ENCODE measurements around the gene ZNF557. TPM values are rescaled to one million over a fixed set of nuclear protein-coding genes. Genes with fewer than 3 reads are reported as not detected.

ZNF557 gene
- total RNA-seq, 1 donor from 2014 or later = 10.3 TPM

DNA sequence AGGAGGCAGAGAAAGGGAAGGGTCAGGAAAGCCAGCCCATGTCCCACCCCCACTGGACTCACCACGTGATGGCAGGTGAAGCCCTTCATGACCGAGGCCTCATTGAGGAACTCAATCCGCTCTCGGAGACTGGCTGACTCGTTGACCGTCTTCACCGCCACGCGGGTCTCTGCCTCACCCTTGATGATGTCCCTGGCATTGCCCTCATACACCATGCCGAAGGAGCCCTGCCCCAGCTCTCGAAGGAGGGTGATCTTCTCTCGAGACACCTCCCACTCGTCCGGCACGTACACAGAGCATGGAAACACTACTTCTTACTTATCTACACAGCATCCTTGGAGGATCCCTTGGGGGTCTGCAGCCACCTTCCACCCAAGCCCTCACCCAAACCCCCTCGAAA is 55.7 kb downstream of the ZNF557 start:
- Mint-ChIP-seq H3K27me3 (ENCODE audit: unreplicated experiment) (peaks cover 9% of the 10 kb centered on the region), H3K36me3 (ENCODE audit: low read depth, unreplicated experiment) (peaks cover 53% of the 10 kb centered on the region), H3K4me1 (ENCODE audit: unreplicated experiment) (no peaks in the 10 kb centered on the region), H3K27ac (ENCODE audit: unreplicated experiment) (no peak overlapping the region), H3K9me3 (ENCODE audit: unreplicated experiment) (peaks cover 5% of the 10 kb centered on the region), H3K4me3 (ENCODE audit: unreplicated experiment) (peak overlapping the region; percentile 65)
- TF ChIP-seq, protein P1, sequence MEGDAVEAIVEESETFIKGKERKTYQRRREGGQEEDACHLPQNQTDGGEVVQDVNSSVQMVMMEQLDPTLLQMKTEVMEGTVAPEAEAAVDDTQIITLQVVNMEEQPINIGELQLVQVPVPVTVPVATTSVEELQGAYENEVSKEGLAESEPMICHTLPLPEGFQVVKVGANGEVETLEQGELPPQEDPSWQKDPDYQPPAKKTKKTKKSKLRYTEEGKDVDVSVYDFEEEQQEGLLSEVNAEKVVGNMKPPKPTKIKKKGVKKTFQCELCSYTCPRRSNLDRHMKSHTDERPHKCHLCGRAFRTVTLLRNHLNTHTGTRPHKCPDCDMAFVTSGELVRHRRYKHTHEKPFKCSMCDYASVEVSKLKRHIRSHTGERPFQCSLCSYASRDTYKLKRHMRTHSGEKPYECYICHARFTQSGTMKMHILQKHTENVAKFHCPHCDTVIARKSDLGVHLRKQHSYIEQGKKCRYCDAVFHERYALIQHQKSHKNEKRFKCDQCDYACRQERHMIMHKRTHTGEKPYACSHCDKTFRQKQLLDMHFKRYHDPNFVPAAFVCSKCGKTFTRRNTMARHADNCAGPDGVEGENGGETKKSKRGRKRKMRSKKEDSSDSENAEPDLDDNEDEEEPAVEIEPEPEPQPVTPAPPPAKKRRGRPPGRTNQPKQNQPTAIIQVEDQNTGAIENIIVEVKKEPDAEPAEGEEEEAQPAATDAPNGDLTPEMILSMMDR (IDR thresholded peaks at IDR 0.05; ENCODE audit: unreplicated experiment) = no peak
- no peak for DNase-seq (ENCODE audit: low spot score)

DNA sequence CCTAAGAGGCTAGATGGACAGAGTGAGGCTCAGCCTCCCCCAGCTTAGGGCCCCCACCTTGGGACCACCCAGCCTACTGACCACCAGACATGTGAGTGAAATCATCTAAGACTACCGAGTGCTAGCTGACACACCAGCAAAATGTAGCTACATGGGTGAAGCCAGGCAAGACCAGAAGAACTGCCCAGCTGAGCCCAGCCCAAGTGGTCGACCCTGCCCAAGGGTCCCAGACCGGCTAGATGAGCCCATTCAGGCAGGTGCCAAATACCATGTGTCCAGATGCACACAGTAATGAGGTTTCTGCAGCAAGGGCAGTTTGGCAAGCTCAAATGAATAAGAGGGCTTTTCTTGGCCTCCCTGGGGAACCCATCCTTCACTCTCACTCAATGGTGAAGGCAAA is 56.6 kb downstream of the ZNF557 start:
- Mint-ChIP-seq H3K9me3 (ENCODE audit: unreplicated experiment) (peaks cover 5% of the 10 kb centered on the region), H3K36me3 (ENCODE audit: low read depth, unreplicated experiment) (peaks cover 54% of the 10 kb centered on the region), H3K4me1 (ENCODE audit: unreplicated experiment) (no peaks in the 10 kb centered on the region), H3K4me3 (ENCODE audit: unreplicated experiment) (peak overlapping the region; percentile 65), H3K27ac (ENCODE audit: unreplicated experiment) (no peak overlapping the region), H3K27me3 (ENCODE audit: unreplicated experiment) (peaks cover 9% of the 10 kb centered on the region)
- no peak for DNase-seq (ENCODE audit: low spot score)
- TF ChIP-seq, protein P1 (IDR thresholded peaks at IDR 0.05; ENCODE audit: unreplicated experiment) = no peak

DNA sequence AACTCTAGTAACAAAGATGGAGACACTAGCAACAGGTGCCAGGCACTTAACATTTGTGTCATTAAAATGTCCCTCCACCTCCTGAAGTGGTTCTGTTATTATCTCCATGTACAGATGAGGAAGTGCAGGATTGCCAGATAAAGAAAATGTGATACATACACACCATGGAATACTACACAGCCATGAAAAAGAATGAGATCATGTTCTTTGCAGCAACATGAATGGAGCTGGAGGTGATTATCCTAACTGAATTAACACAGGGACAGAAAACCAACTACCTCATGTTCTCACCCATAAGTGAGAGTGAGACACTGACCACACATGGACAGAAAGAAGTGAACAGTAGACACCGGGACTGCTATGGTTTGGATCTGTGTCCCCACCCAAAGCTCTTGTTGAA is 60.5 kb downstream of the ZNF557 start:
- Mint-ChIP-seq H3K9me3 (ENCODE audit: unreplicated experiment) (no peaks in the 10 kb centered on the region), H3K4me3 (ENCODE audit: unreplicated experiment) (peak overlapping the region; percentile 19), H3K27ac (ENCODE audit: unreplicated experiment) (no peak overlapping the region), H3K4me1 (ENCODE audit: unreplicated experiment) (no peaks in the 10 kb centered on the region), H3K27me3 (ENCODE audit: unreplicated experiment) (peaks cover 10% of the 10 kb centered on the region), H3K36me3 (ENCODE audit: low read depth, unreplicated experiment) (peaks cover 43% of the 10 kb centered on the region)
- no peak for DNase-seq (ENCODE audit: low spot score)
- TF ChIP-seq, protein P1 (IDR thresholded peaks at IDR 0.05; ENCODE audit: unreplicated experiment) = no peak

DNA sequence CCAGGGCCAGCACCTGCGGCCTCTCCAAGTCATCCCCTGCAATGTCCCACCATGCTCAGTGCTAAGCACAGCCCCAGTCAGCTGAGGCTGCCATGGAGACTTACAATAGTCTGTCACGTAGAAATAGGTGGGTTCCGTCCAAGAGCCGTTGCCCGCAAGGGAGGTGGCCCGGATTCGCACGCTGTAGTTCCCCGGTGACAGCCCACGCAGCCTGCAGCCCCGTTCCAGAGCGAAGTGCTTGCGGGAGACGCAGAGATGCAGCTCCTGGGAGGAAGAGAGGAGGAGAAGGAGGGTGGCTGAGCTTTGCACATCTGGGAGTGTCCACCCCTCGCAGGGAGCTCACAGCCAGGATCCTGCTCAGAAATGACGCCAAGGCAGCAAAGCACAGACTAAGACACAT is 62.6 kb downstream of the ZNF557 start:
- Mint-ChIP-seq H3K27me3 (ENCODE audit: unreplicated experiment) (peaks cover 5% of the 10 kb centered on the region), H3K9me3 (ENCODE audit: unreplicated experiment) (no peaks in the 10 kb centered on the region), H3K4me3 (ENCODE audit: unreplicated experiment) (no peak overlapping the region), H3K36me3 (ENCODE audit: low read depth, unreplicated experiment) (peaks cover 31% of the 10 kb centered on the region), H3K4me1 (ENCODE audit: unreplicated experiment) (no peaks in the 10 kb centered on the region), H3K27ac (ENCODE audit: unreplicated experiment) (no peak overlapping the region)
- TF ChIP-seq, protein P1 (IDR thresholded peaks at IDR 0.05; ENCODE audit: unreplicated experiment) = no peak
- DNase-seq (ENCODE audit: low spot score) = no peak

DNA sequence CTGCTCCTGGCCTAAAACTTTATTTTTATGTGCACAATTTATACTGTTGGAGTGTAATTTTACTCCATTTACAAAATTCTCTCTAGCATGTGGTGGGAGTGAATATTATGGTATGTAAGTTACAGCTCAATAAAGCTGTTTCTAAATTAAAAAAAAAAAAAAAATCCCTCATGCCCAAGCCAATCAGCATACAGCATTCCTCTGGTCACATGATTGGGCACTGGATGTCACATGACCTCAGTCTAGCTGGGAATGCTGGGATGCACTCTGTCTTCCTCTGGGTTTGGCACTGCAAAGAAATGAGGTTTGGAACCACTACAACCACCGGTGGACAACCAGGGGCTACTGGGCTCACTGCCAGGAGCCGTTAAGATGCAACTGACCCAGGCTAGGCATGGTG is 67.6 kb downstream of the ZNF557 start:
- no peaks in the 10 kb centered on the region for H3K4me1 Mint-ChIP-seq (ENCODE audit: unreplicated experiment)
- no peak for DNase-seq (ENCODE audit: low spot score)
- H3K9me3 Mint-ChIP-seq (ENCODE audit: unreplicated experiment) = no peaks in the 10 kb centered on the region
- TF ChIP-seq, protein P1 (IDR thresholded peaks at IDR 0.05; ENCODE audit: unreplicated experiment) = no peak
- H3K4me3 Mint-ChIP-seq (ENCODE audit: unreplicated experiment) = no peak overlapping the region
- peaks cover 3% of the 10 kb centered on the region for H3K27me3 Mint-ChIP-seq (ENCODE audit: unreplicated experiment)
- H3K36me3 Mint-ChIP-seq (ENCODE audit: low read depth, unreplicated experiment) = peaks cover 21% of the 10 kb centered on the region
- no peak overlapping the region for H3K27ac Mint-ChIP-seq (ENCODE audit: unreplicated experiment)

Other genes with a start within 250 kb of the ZNF557 start
- not detected for gene ADGRE1, start 182.1 kb upstream of the ZNF557 start, total RNA-seq (ENCODE audit: unreplicated experiment)
- gene MBD3L2B, start 48.3 kb upstream of the ZNF557 start, total RNA-seq (ENCODE audit: unreplicated experiment) = not detected
- gene MBD3L5, start 39.1 kb upstream of the ZNF557 start, total RNA-seq (ENCODE audit: unreplicated experiment) = not detected
- not detected for gene MBD3L4, start 29.5 kb upstream of the ZNF557 start, total RNA-seq (ENCODE audit: unreplicated experiment)
- gene MBD3L2, start 20.4 kb upstream of the ZNF557 start, total RNA-seq (ENCODE audit: unreplicated experiment) = not detected
- not detected for gene MBD3L3, start 11.0 kb upstream of the ZNF557 start, total RNA-seq (ENCODE audit: unreplicated experiment)
- 28.9 TPM for gene INSR, start 224.7 kb downstream of the ZNF557 start, total RNA-seq (ENCODE audit: unreplicated experiment)